MM.1S (cell line): ENCODE data around the gene ABCC4.

ENCODE experiments used
- DNase-seq: peaks from one replicate; pipeline ENCODE4 v3.0.0-alpha.2; 2015
- H2AFZ ChIP-seq: fragments of 300-600 bp; sonication (generic); 2 replicates; pipeline ENCODE4 v1.6.0; 2016; ENCODE audit warnings: antibody characterized with exemption, low read length
- H3F3A ChIP-seq: fragments of 300-600 bp; sonication (generic); 2 replicates; pipeline ENCODE4 v1.6.1; 2016; ENCODE audit warnings: mild to moderate bottlenecking, antibody characterized with exemption, low read length, moderate library complexity, mixed read lengths; ENCODE audit not compliant: insufficient read depth
- H3K27ac ChIP-seq: fragments of 300-600 bp; sonication (generic); 2 replicates; pipeline ENCODE4 v1.5.1; 2016; ENCODE audit warnings: mild to moderate bottlenecking, low read length
- H3K27me3 ChIP-seq: fragments of 300-600 bp; sonication (generic); replicated peaks from 2 replicates; pipeline ENCODE4 v1.6.0; 2016; ENCODE audit warnings: low read length; ENCODE audit not compliant: insufficient read depth
- H3K36me3 ChIP-seq: fragments of 300-600 bp; sonication (generic); replicated peaks from 2 replicates; pipeline ENCODE4 v1.6.1; 2016; ENCODE audit warnings: mild to moderate bottlenecking, low read length, mixed read lengths; ENCODE audit not compliant: insufficient read depth
- H3K4me1 ChIP-seq: fragments of 300-600 bp; sonication (generic); 2 replicates; pipeline ENCODE4 v1.6.1; 2016; ENCODE audit warnings: low read length, mixed read lengths
- H3K4me2 ChIP-seq: fragments of 300-600 bp; sonication (generic); 2 replicates; pipeline ENCODE4 v1.6.0; 2016; ENCODE audit warnings: low read depth, low read length
- H3K4me3 ChIP-seq: fragments of 300-600 bp; sonication (generic); 2 replicates; pipeline ENCODE4 v1.5.1; 2016; ENCODE audit warnings: low read length, mixed read lengths
- H3K79me2 ChIP-seq: fragments of 300-600 bp; sonication (generic); 2 replicates; pipeline ENCODE4 v1.6.1; 2016; ENCODE audit warnings: mixed run types, low read length, mixed read lengths
- H3K9ac ChIP-seq: fragments of 300-600 bp; sonication (generic); 2 replicates; pipeline ENCODE4 v1.6.1; 2016; ENCODE audit warnings: low read length, mixed read lengths
- H3K9me2 ChIP-seq: fragments of 300-600 bp; sonication (generic); replicated peaks from 2 replicates; pipeline ENCODE4 v1.6.1; 2016; ENCODE audit warnings: mild to moderate bottlenecking, low read length, mixed read lengths; ENCODE audit not compliant: insufficient read depth
- H3K9me3 ChIP-seq: fragments of 300-600 bp; sonication (generic); replicated peaks from 2 replicates; pipeline ENCODE4 v1.6.1; 2016; ENCODE audit warnings: mild to moderate bottlenecking, low read length, mixed read lengths; ENCODE audit not compliant: insufficient read depth
- H4K20me1 ChIP-seq: fragments of 300-600 bp; sonication (generic); 2 replicates; pipeline ENCODE4 v1.6.1; 2016; ENCODE audit warnings: mild to moderate bottlenecking, low read length, moderate library complexity, mixed read lengths; ENCODE audit not compliant: insufficient read depth
- CTCF ChIP-seq: fragments of 300-600 bp; sonication (generic); IDR thresholded peaks from 2 replicates; pipeline ENCODE4 v1.5.1; 2016; ENCODE audit warnings: antibody characterized with exemption, low read length, mixed read lengths
- EZH2 ChIP-seq: fragments of 300-600 bp; sonication (generic); optimal IDR thresholded peaks from 2 replicates; pipeline ENCODE3; 2017; ENCODE audit warnings: low read depth, mild to moderate bottlenecking, antibody characterized with exemption, low read length, mixed read lengths
- EZH2phosphoT487 ChIP-seq: fragments of 300-600 bp; sonication (generic); IDR thresholded peaks from 2 replicates; pipeline ENCODE4 v1.6.1; 2018; ENCODE audit warnings: antibody characterized with exemption, low read length

The ABCC4 gene

GRCh38 chr13:95241321-95241720 lies 59.9 kb downstream of the ABCC4 start:
- Histone ChIP-seq H3K9ac (no peak overlapping the region), H3K4me2 (no peak overlapping the region), H2AFZ (no peak overlapping the region), H3K79me2 (no peaks in the 10 kb centered on the region), H3K9me2 (no peaks in the 10 kb centered on the region), H3K27ac (no peak overlapping the region), H3K36me3 (no peaks in the 10 kb centered on the region), H4K20me1 (no peaks in the 10 kb centered on the region), H3K27me3 (no peaks in the 10 kb centered on the region), H3K9me3 (no peaks in the 10 kb centered on the region), H3K4me1 (no peaks in the 10 kb centered on the region), H3F3A (no peaks in the 10 kb centered on the region), H3K4me3 (no peak overlapping the region)
- TF ChIP-seq EZH2phosphoT487 (no peak), CTCF (no peak), EZH2 (no peak)
- no peak for DNase-seq

- TF ChIP-seq EZH2 (no peak), EZH2phosphoT487 (no peak), CTCF (no peak)
- no peak overlapping the region for H2AFZ ChIP-seq
- H3K79me2 ChIP-seq = no peaks in the 10 kb centered on the region
- no peaks in the 10 kb centered on the region for H4K20me1 ChIP-seq
- no peak overlapping the region for H3K9ac ChIP-seq
- no peaks in the 10 kb centered on the region for H3K9me3 ChIP-seq
- no peaks in the 10 kb centered on the region for H3K27me3 ChIP-seq
- H3K9me2 ChIP-seq = no peaks in the 10 kb centered on the region
- no peak overlapping the region for H3K4me3 ChIP-seq
- no peak overlapping the region for H3K27ac ChIP-seq
- H3K4me1 ChIP-seq = no peaks in the 10 kb centered on the region
- DNase-seq = no peak
- no peaks in the 10 kb centered on the region for H3K36me3 ChIP-seq
- no peaks in the 10 kb centered on the region for H3F3A ChIP-seq
- no peak overlapping the region for H3K4me2 ChIP-seq
These were observed 62.0 kb downstream of the ABCC4 start for GRCh38 chr13:95239283-95239682.

- Histone ChIP-seq H3K9me3 (no peaks in the 10 kb centered on the region), H3K4me3 (no peak overlapping the region), H3K9me2 (no peaks in the 10 kb centered on the region), H3K4me1 (no peaks in the 10 kb centered on the region), H3K9ac (no peak overlapping the region), H3K4me2 (no peak overlapping the region), H3F3A (no peaks in the 10 kb centered on the region), H3K27me3 (no peaks in the 10 kb centered on the region), H3K79me2 (no peaks in the 10 kb centered on the region), H3K36me3 (no peaks in the 10 kb centered on the region), H4K20me1 (no peaks in the 10 kb centered on the region), H2AFZ (no peak overlapping the region), H3K27ac (no peak overlapping the region)
- no peak for DNase-seq
- TF ChIP-seq EZH2phosphoT487 (no peak), CTCF (no peak), EZH2 (no peak)
These were observed 63.9 kb downstream of the ABCC4 start for GRCh38 chr13:95237310-95237870.
